ENCODE results near the gene RBL2. TPM values are rescaled to one million over a fixed set of nuclear protein-coding genes. Genes with fewer than 3 reads are reported as not detected.
"Not testable (repeated sequence)": the region's sequence is repeated elsewhere in the genome, so short reads cannot be mapped to it uniquely, and the experiment has no call there.

The RBL2 gene, protein sequence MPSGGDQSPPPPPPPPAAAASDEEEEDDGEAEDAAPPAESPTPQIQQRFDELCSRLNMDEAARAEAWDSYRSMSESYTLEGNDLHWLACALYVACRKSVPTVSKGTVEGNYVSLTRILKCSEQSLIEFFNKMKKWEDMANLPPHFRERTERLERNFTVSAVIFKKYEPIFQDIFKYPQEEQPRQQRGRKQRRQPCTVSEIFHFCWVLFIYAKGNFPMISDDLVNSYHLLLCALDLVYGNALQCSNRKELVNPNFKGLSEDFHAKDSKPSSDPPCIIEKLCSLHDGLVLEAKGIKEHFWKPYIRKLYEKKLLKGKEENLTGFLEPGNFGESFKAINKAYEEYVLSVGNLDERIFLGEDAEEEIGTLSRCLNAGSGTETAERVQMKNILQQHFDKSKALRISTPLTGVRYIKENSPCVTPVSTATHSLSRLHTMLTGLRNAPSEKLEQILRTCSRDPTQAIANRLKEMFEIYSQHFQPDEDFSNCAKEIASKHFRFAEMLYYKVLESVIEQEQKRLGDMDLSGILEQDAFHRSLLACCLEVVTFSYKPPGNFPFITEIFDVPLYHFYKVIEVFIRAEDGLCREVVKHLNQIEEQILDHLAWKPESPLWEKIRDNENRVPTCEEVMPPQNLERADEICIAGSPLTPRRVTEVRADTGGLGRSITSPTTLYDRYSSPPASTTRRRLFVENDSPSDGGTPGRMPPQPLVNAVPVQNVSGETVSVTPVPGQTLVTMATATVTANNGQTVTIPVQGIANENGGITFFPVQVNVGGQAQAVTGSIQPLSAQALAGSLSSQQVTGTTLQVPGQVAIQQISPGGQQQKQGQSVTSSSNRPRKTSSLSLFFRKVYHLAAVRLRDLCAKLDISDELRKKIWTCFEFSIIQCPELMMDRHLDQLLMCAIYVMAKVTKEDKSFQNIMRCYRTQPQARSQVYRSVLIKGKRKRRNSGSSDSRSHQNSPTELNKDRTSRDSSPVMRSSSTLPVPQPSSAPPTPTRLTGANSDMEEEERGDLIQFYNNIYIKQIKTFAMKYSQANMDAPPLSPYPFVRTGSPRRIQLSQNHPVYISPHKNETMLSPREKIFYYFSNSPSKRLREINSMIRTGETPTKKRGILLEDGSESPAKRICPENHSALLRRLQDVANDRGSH
- 25.3 TPM for total RNA-seq

DNA sequence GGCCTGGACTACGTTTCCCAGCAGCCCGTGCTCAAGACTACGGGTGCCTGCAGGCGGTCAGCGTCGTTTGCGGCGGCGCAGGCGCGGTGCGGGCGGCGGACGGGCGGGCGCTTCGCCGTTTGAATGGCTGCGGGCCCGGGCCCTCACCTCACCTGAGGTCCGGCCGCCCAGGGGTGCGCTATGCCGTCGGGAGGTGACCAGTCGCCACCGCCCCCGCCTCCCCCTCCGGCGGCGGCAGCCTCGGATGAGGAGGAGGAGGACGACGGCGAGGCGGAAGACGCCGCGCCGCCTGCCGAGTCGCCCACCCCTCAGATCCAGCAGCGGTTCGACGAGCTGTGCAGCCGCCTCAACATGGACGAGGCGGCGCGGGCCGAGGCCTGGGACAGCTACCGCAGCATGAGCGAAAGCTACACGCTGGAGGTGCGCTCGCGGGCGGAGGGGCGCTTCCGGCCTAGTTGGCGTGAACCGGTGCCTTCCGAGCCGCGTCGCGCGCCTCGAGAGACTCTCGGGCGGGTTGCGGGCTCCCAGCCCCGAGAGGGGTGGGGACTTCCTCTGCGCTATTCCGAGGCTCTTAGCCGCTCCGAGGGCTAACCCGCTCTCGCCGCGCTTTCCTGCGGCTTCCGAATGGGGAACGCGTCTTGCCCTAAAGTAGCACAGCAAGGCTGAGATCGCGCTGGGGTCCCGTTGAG, at the start of gene RBL2:
RBL2 (plus strand) TSS at position 95 of the 689 bp plus-strand sequence; CDS start at position 181, 86 bp downstream.
- ATAC-seq: peak; percentile 90

DNA sequence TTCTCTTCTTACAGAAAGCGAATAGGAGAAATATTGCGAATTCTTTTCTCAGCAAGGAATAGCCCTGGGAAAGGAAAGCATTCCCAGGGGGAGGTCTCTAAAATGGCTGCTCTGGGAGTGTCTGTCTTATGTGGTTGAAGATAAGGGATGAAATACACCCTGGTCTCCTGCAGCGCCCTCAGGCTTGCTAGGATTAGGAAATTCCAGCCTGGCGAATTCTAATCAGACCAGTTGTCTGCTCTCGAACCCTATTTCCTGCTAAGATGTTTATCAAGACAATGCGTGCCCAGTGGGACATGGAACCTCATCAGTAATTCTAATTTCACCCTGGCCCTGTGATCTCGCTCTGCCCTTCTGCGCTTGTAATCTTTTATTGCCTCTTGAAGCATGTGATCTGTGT, 49.7 kb upstream of the RBL2 start:
- ATAC-seq: not testable (repeated sequence)

DNA sequence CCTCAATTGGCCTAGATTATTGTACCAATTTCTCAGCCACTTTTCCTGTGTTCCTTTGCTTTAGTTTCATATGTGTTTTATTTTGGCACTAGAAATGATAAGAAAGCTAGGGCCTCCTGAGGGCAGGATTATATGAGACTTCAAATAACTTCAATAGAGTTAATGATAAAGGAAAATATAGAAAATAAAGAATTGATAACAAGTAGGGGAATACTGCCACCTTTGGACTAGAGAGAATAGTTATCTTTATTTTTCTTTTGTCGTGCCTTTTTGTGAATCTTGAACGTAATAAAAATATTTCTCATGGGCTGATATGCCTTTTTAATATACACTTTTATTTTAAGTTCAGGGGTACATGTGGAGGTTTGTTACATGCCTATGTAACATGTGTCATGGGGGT, 29.3 kb upstream of the RBL2 start:
- ATAC-seq: no peak

DNA sequence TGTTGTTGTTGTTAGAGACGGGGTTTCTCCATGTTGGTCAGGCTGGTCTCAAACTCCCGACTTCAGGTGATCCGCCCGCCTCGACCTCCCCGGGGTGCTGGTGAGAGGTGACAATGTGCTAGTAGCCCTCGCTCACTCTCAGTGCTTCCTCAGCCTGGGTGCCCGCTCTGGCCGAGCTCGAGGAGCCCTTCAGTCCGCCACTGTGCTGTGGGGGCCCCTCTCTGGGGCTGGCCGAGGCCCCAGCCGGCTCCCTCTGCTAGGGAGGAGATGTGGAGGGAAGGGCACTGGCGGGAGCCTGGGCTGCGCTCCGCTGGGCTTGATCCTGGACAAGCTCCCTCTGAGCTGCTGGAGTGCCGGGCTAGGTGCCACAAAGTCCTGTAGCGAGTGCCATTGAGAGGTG, 21.7 kb upstream of the RBL2 start:
- ATAC-seq: no peak

GRCh38 chr16:53413864-53414263, 20.4 kb upstream of the RBL2 start:
- ATAC-seq: no peak

DNA sequence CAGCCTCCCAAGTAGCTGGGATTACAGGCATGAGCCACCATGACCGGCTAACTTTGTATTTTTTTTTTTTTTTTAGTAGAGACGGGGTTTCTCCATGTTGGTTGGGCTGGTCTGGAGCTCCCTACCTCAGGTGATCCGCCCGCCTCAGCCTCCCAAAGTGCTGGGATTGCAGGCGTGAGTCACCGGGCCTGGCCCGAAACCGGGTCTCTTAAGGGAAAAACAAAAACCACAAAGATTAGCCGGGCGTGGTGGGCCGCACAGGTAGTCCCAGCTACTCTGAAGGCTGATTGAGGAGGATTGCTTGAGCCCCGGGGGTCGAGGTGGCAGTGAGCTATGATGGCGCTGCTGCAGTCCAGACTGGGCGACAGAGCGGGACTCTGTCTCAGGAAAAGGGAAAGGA, 19.9 kb upstream of the RBL2 start:
- peak; percentile 37 for ATAC-seq

GRCh38 chr16:53415504-53415903, 18.8 kb upstream of the RBL2 start:
- ATAC-seq: no peak

DNA sequence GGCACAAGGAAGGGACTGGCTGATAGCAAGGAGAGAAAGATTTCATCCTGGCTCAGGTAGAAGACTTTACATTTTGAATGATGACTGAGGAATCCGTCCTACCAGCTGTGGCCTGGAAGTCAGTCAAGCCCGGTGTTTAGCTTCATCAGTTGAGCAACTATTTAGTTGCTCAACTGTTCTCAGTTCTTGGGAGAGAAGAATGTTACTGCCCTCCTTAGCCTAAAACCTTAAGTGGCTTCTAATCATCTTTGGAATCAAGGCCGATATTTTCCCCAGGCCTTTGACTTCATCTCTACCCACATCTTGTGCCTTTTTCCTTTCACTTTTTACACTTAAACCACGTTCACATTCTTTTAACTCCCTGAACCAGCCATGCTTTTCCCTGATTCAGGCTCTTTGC, 17.3 kb upstream of the RBL2 start:
- ATAC-seq: peak; percentile 41

DNA sequence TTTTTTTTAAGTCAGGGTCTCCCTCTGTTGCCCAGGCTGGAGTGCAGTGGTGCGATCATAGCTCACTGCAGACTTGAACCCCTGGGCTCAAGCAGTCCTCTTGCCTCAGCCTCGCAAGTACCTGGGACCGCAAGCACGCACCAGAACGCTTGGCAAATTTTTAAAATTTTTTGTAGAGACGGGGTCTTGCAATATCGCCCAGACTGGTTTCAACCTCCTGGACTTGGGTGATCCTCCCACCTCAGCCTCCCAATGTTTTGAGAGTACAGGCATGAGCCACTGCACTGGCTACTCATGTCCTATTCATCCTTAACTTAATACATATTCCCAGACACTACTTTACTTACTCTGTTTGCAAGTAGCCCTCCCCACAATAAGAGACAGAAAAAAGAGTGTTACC, 16.3 kb upstream of the RBL2 start:
- ATAC-seq: no peak

GRCh38 chr16:53419383-53419709, 14.9 kb upstream of the RBL2 start:
- not testable (repeated sequence) for ATAC-seq

- no peak for ATAC-seq
Measured at GRCh38 chr16:53421248-53421647, 13.0 kb upstream of the RBL2 start.

DNA sequence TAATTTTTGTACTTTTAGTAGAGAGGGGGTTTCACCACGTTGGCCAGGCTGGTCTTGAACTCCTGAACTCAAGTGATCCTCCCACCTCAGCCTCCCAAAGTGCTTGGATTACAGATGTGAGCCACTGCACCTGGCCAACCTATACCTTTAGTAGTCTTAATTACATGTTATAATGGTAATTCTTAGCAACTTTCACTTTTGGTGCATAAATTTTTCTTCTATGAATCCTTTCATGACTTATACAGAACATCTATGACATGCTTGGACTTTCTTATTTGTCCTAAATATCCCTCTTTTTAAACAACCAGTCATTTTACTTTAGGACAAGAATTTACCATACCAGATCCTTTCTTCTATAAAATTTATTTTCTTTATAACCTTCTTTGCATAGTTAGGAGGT, 10.3 kb upstream of the RBL2 start:
- not testable (repeated sequence) for ATAC-seq

- no peak for ATAC-seq
Measured at GRCh38 chr16:53428681-53429080, 5.6 kb upstream of the RBL2 start.

GRCh38 chr16:53429221-53429943, 4.9 kb upstream of the RBL2 start:
- peak; percentile 55 for ATAC-seq

- ATAC-seq: no peak
Measured at GRCh38 chr16:53430363-53430762, 3.9 kb upstream of the RBL2 start.

- ATAC-seq: no peak
Measured at GRCh38 chr16:53433509-53433908, 762 bp upstream of the RBL2 start.

DNA sequence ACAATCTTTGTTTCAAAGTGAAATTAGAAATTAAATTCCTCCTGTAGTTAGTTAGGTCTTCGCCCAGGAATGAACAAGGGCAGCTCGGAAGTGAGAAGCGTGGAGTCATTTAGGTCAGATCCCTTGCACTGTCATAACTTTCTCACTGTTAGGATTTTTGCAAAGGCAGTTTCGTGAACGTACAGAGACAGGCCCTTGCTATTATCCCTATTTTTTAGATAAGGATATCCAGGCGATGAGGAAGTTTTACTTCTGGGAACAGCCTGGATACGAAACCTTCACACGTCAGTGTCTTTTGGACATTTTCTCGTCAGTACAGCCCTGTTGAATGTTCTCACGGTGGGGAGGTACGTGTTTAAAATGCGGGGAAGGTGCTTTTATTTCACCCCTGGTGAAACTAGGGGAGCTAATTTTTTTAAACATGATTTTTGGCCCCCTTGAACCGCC, 318 bp upstream of the RBL2 start:
- ATAC-seq: no peak

- peak; percentile 90 for ATAC-seq
Measured at GRCh38 chr16:53435066-53435688, 906 bp downstream of the RBL2 start.

DNA sequence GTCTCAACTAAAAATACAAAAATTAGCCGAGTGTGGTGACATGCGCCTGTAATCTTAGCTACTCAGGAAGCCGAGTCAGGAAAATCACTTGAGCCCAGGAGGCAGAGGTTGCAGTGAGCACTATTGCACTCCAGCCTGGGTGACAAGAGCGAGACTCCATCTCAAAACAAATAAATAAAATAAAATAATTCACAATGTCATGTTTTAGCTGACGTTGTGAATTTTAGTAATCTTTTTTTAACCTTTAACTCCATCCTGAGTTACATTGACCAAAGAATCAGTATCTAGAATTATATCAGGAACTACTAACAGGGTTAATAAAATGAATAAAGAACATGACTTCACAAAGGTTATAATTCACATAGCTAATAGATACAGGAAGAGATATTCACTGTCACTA, 5.9 kb downstream of the RBL2 start:
- no peak for ATAC-seq

DNA sequence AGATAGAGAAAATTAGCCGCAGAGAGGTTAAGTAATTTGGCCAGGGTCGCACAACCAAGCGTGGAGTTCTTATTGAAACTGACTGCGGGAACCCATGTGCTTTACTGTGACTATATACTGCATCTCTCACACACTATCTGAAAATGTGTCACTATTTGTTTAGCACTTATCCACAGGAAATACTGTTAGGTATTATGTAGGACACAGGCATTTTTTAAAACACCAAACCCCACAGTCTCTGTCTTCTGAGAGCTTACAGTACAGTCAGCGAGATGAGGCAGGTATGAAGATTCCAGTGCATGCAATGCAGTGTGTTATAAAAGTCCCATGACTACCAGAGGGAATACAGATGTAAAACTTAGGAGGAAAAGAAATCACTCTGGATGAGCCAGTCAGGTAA, 11.3 kb downstream of the RBL2 start:
- ATAC-seq: peak; percentile 42

- ATAC-seq: no peak
Measured at GRCh38 chr16:53446090-53446489, 11.8 kb downstream of the RBL2 start.
